GM18505 (cell line): Measurements from ENCODE around the gene HES4.
"Not testable (repeated sequence)": the region's sequence is repeated elsewhere in the genome, so short reads cannot be mapped to it uniquely, and the experiment has no call there.

Experiments used
- ATAC-seq: cut with Tn5 transposase; IDR thresholded peaks from one replicate; pipeline ENCODE4 v1.9.1; 2021; ENCODE audit not compliant: unreplicated experiment
- POLR2A ChIP-seq: IDR thresholded peaks from 4 replicates; pipeline ENCODE4 v1.6.1; 2011; ENCODE audit warnings: borderline replicate concordance; ENCODE audit not compliant: insufficient read depth, insufficient read length; ENCODE audit errors: extremely low read depth

HES4 gene

DNA sequence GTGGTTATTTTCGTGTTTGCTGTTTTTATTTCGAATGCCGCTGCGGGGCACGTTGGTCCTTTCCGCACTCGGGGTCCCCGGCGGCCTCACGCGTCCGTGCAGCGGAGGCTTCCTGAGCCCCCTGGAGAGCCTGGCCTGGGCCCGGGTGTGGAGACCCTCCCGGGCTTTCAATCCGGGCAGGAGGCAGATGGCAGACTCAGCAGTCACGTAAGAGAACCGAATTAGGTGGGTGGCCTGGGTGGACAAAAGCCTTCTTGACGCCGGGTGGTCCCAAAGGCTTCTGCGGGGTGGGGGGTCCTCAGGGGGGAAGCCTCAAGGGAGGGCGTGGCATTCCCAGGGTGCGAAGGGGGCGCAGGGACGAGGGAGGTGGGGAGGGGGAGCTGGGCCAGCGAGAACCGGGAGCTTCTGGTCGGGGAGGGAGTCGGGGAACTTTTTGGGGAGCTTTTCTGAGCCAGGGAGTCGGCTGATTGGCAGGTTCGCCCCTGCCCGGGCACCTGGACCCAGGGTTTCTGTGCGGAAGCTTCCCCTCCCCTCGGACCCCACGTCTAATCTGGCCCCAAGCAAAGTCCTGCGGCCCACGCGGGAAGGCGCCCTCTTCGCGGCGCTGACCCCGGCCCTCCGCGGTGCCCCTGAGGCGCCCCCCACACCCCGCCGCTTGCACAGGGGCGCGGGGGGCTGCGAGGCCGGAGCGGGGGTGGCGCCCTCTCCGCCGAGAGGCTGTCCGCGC is 1.3 kb upstream of the HES4 start:
- no peak for ATAC-seq
- no peak for TF ChIP-seq POLR2A

DNA sequence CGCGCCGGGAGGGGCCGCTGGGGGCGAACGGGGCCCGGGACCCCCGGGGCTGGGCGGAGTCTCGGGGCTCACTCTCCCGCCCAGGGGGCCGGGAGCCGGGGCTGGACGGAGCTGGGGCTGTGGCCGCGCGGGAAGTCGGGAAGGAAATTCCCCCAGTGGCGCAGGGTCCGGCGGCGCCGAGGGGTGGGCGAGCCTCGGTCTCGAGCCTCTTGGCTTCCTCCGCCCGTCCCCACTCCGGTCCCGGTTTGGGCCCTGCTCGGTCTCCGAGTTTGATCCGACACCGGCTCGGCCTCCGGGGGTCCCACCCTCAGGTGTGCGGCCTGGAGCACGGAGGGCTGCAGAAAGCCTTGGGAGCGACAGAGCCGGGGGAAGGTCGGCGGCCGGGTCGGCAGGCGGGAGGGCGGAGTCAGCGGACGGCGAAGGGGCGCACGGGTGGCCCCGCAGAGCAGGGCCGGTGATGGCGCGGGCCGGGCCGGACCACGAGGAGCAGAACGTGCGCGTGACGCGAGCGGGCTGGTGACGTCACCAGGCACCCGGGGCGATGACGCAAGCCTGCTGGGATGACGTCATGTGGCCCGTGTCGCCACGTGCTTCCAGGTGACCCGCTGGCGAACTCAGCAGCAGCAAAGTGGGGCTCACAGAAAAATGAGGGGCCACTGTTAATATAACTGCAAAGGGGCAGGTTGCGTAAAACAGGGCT is 610 bp upstream of the HES4 start:
- no peak for ATAC-seq

DNA sequence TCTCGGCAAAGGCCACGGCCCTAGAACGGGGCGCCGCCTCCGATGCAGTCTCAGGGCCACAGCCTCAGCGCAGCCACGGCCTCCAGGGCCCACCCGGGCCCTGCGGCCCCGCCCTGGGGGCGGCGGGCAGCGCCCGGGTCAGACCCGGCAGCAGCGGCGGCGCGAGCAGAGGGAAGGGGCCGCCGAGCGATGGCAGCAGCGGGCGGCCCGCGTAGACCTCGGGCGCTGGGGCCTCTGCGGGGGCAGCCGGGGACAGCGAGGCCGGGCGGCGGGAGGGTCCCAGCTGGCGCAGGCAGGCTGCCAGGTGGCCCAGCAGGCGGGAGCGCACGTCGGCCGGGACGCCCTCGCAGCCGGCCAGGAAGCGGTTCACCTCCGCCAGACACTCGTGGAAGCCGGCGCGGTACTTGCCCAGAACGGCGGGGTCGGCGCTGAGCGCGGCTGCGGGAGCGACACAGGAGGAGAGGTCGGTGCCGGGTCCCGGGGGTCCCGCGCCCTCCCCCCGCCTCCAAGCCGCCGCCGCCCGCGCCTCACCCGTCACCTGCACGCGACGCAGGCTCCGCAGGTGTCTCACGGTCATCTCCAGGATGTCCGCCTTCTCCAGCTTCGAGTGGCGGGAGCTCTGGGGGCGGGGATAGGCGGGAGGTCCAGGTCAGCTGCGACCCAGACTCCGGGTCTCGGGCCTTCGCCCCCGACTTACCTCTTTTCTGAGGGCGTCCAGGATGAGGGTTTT is 737 bp downstream of the HES4 start:
- TF ChIP-seq POLR2A, result no peak
- ATAC-seq, result no peak

More for the DNA sequence above, 610 bp upstream of the HES4 start:
- no peak for TF ChIP-seq POLR2A

DNA sequence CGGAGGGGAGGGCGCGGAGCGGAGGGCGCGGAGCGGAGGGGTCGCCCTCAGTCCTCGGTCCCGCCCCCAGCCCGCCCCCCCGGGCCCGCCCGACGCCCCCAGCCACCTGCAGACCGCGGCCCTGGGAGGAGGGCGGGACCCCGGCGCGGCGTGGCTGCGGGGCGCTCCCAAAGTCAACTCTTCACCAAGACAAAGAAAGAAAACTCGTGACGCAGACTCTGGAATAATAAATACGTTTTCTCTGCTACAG is 1.2 kb downstream of the HES4 start:
- ATAC-seq, result no peak
- TF ChIP-seq POLR2A, result no peak

DNA sequence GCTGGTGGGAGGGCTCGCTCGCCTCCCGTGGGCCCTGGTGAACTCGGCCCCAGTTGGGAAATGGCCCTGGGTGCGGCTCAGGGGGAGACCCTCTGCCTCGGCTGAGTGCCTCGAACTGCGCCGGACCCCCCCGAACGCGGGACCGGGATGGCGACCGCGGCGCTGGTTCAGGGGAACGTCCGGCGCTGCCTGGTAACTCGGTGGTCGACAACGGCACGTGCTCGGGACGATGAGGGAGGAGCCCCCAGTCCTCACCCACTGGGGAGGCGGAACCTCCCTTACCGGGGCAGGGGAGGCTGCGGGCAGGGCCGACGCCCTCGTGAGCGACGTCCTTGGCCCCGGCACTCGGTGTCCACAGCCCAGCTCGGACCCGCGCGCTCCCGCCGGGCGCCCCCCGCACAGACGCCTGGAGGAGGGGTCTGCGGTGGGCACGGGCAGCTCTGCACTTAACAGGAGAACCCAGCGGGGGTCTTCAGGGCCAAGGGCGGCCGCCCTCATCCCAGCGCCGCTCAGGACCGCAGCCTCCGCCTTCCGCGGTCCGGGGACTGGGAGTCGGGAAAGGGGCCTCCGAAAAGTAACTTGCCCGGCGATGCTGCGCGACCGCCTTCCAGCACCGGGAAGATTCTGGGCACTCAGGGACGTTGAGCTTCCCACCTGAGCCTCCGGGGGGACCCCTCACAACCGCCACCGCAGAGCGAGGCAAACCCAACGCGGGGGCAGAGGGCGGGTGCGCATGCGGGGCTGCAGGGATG is 1.7 kb downstream of the HES4 start:
- no peak for TF ChIP-seq POLR2A
- no peak for ATAC-seq

DNA sequence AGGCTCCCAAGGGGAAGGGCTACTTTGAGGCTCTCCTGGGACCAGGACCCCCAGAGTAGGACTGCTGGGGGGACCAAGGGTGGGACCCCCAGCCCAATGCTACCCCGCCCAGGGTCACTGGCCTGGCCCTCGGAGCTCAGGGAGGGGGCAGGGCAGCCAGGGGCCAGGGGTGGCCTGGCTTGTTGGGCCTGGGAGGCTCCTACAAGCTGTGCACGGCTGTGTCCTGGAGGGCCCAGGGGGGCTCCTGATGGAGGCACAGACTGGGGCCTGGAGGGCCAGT is 2.2 kb downstream of the HES4 start:
- no peak for ATAC-seq
- no peak for TF ChIP-seq POLR2A

DNA sequence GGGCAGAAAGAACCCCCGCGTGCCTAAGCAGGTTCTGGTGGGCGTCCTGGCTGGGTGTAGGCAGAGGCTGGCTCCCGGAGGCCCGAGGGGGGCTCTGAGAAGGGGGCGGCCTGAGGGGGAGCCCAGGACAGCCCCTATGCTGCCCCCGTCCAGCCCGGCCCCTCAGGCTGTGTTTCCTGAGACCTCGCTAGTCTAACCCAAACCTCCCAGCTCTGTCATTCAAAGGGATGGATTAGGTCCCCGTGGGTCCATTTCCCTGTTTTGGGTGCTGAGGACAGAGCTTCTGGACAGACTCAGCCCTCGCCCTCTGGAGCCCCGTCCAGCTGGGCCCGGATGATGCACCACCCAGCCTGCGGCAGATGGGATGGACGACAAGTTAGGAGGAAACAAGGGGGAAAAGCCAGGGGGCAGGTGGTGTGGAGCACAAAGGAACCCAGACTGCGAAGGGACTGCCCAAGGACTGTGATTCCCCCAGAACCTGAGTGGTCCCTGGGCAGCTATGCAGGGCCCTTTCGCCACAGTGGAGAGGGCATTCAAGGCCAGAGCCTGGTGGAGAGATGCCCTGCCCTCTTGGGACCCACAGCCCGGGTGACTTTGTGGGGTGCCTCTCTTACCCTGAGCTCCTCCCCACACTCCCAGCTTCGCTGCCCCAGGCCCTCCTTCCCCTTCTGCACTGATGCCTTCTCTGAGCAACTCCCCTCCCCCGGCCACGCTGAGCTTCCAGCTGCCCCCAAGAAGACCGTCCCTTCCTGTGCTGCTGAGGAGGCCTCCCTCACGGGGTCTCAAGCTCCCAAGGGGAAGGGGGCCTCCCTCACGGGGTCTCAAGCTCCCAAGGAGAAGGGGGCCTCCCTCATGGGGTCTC is 2.8 kb downstream of the HES4 start:
- TF ChIP-seq POLR2A, result no peak
- ATAC-seq, result no peak

DNA sequence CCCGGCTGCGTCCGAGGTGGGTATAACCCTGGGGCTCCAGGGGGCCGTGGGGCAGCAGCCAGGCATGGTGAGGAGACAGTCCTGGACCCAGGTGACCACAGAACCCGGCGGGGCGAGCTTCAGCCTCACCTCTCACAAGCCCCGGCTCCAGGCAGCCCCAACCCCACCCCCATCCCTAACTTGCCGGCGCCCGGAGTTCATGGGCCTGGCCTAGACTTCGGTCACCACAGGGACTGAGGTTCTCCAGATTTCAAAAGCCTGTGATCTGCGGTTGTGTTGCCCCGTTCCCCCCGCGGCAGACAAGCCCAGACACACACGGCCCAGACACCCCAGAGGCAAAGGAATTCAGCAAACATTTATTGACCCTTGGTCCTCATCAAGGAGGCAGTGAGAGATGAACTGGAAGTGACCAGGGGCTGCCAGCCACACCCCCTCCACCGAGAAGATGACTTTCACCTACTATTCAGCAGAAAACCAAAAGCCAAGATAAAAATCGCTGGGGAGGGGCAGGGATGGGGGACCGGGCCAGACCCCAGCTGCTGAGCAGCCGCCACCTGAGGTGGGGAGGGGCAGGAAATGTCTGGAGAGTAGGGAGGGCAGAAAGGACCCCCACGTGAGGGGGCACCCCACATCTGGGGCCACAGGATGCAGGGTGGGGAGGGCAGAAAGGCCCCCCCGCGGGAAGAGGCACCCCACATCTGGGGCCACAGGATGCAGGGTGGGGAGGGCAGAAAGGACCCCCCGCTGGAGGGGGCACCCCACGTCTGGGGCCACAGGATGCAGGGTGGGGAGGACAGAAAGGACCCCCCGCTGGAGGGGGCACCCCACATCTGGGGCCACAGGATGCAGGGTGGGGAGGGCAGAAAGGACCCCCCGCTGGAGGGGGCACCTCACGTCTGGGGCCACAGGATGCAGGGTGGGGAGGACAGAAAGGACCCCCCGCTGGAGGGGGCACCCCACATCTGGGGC is 3.9 kb downstream of the HES4 start:
- no peak for TF ChIP-seq POLR2A
- ATAC-seq, result no peak

DNA sequence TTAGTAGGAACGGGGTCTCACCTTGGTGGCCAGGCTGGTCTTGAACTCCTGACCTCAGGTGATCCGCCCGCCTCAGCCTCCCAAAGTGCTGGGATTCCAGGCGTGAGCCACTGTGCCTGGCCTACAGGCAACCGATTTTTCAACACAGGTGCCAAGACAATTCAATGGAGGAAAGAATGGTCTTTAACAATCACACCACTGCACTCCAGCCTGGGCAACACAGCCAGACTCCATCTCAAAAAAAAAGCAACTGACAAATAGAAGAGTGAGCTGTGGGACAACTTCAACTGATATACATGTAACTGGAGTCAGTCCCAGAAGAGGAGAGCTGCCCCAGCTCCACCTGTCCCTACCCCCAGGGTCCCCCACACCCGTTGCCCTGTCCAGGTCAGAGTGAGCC is 5.4 kb downstream of the HES4 start:
- not testable (repeated sequence) for ATAC-seq

DNA sequence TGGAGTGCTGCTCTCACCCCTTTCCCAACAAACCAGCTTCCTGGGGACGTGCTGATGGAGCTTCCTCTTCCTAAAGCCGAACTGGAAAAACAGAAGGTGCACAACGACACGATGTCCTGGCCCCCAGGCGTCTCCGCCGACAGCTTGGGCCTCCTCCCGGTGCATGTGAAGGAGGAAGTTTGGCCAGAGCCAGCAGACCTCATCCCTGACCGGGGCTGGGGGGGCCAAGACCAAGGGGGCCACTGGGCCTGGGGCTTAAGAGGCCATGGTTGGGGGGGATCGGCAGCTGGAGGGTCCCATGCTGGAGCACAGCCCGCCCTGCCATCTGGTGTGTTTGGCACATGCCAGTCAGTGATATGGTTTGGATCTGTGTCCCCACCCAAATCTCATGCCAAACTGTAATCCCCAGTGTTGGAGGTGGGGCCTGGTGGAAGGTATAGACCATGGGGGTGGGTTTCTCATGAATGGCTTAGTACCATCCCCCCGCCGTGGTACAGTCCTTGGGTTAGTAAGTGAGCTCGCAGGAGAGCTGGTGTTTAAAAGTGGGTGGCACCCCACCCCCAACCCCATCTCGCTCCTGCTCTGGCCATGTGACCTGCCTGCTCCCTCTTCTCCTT is 6.4 kb downstream of the HES4 start:
- TF ChIP-seq POLR2A, result no peak
- no peak for ATAC-seq

DNA sequence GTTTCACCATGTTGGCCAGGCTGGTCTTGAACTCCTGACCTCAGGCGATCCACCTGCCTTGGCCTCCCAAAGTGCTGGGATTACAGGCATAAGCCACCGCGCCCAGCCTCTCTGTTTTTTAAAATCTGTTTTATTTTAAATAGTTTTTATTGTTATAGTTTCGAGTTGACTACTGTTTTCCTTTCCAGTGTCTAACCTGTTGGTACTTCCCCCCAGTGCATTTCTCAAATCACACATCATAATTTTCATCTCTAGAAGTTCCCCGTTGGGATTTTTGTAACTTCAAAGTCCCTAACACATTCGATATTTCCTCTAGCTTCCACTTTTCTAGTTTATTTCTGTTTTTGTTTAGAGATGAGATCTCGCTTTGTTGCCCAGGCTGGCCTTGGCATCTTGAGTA is 7.5 kb downstream of the HES4 start:
- TF ChIP-seq POLR2A, result no peak
- no peak for ATAC-seq

DNA sequence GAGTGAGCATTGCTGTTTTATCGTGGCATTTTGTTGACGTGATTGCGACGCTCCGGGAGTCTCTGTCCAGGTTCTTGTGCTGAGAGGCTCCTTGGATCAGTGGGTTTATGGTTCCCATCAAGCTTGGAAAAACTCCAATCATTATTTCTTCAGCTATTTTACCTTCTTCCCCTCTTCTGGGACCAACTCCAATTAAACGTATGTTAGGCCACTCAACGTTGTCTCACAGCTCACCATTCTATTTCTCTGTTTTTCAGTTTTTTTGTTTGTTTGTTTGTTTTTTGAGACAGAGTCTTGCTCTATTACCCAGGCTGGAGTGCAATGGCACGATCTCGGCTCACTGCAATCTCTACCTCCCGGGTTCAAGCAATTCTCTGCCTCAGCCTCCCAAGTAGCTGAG is 8.0 kb downstream of the HES4 start:
- TF ChIP-seq POLR2A, result no peak
- ATAC-seq, result no peak

DNA sequence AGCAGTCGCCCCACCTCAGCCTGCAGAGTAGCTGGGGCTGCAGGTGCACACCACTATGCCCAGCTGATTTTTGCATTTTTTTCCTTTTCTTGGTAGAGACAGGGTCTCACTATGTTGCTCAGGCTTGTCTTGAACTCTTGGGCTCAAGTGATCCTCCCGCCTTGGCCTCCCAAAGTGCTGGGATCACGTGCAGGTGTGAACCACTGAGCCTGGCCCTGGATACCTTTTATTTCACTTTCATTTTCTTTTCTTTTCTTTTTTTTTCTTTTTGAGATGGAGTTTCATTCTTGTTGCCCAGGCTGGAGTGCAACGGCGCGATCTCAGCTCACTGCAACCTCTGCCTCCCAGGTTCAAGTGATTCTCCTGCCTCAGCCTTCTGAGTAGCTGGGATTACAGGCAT is 8.6 kb downstream of the HES4 start:
- not testable (repeated sequence) for ATAC-seq

DNA sequence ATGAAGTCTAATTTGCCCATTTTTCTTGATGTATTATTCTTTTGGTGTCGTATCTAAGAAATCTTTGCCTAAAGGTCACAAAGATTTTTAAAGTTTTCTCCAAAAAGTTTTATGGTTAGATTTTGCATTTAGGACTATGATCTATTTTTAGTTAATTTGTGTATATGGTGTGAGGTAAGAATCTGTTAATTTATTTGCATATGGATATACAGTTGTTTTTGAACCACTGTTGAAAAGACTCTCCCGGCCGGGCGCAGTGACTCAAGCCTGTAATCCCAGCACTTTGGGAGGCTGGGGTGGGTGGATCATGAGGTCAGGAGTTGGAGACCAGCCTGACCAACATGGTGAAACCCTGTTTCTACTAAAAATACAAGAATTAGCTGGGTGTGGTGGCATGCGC is 11.8 kb downstream of the HES4 start:
- ATAC-seq, result not testable (repeated sequence)
